ENCODE data around the gene SMR3A.

- TF ChIP-seq POLR2A (IDR thresholded peaks at IDR 0.05) = no peak
- no peak for TF ChIP-seq CTCF (IDR thresholded peaks at IDR 0.05)
These were observed 38.8 kb downstream of the SMR3A start for GRCh38 chr4:70399319-70399718.

All from uterus (tissue), 2 donors.